Measurements from ENCODE around the gene SYNE2. TPM values are rescaled to one million over a fixed set of nuclear protein-coding genes. Genes with fewer than 3 reads are reported as not detected.
"Not testable (repeated sequence)": the region's sequence is repeated elsewhere in the genome, so short reads cannot be mapped to it uniquely, and the experiment has no call there.

SYNE2 gene
- polyA plus RNA-seq (ENCODE audit: insufficient read length in 12 of 12), result 10 to 100 TPM in 11 of 12 donors, not detected in 1; 39.0 to 93.3 (median 56.5) TPM
- long read RNA-seq, donor 1, partial matches to known transcripts, result 5 of 8 reads
- long read RNA-seq, donor 1, other reads (novel, unspliced or antisense), result 0 of 8 reads
- long read RNA-seq, donor 2, partial matches to known transcripts, result 10 of 11 reads
- long read RNA-seq, donor 2, other reads (novel, unspliced or antisense), result 0 of 11 reads
- long read RNA-seq, donor 3, partial matches to known transcripts, result 0 of 1 reads
- long read RNA-seq, donor 3, other reads (novel, unspliced or antisense), result 0 of 1 reads
- long read RNA-seq, donor 4, result 0 reads
- long read RNA-seq, donor 5, partial matches to known transcripts, result 0 of 1 reads
- long read RNA-seq, donor 5, other reads (novel, unspliced or antisense), result 0 of 1 reads
- long read RNA-seq, donor 6, partial matches to known transcripts, result 0 of 1 reads
- long read RNA-seq, donor 6, other reads (novel, unspliced or antisense), result 0 of 1 reads
- long read RNA-seq, donor 7, partial matches to known transcripts, result 0 of 1 reads
- long read RNA-seq, donor 7, other reads (novel, unspliced or antisense), result 0 of 1 reads
- long read RNA-seq, donor 8, partial matches to known transcripts, result 0 of 1 reads
- long read RNA-seq, donor 8, other reads (novel, unspliced or antisense), result 0 of 1 reads
- long read RNA-seq, donor 9, result 0 reads
- long read RNA-seq, donor 10, partial matches to known transcripts, result 0 of 2 reads
- long read RNA-seq, donor 10, other reads (novel, unspliced or antisense), result 0 of 2 reads
- long read RNA-seq, donor 11, result 0 reads

DNA sequence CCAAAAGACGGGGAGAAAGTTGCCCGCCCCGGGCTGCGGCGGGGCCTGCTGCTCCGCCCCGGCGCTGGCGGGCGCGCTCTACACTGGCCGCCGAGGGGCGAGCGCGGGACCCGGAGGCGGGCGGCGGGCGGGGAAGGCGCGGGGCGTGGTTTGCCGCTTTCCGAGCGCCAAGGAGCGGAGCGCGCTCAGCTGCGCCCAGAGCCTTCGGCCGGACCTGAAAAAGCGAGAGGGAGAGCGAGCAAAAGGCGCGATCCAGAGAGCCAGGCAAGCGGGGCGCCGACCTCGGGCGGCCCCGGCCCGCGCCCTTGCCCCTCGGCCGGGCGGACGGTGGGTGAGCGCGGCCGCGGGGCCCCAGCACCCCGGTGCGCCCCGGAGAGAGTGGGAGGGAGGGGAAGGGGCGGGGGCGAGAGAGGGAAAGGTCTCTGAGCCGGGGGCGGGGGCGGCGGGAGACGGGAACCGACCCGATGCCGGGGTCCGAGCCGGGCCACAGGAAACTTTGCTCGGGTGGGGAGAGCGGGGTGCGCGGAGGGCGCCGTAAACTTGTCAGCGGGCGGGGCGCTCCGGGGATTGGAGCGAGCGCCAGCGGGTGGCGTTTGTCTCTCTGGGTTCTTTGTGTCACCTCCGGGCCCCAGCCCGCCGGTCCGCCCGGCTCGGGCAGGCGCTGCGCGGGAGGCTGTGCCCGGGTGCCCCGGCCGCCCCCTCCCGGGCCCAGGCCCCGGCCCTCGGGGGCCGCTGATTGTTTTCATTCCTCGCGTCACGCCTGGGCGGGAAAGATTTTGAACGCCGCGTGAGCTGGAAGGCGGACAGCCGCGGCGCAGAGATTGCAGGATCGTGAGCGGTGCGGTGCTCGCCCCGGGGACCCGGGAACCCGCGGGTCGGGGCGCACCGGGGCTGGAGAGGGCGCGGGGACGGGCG is at the start of gene SYNE2:
Gene SYNE2, plus strand, starts transcription at position 188 of the 915 bp plus-strand sequence. CDS start 56,145 bp downstream, outside the sequence.
- peak; percentile 73 for DNase-seq

GRCh38 chr14:63803221-63803791 is 49.5 kb upstream of the SYNE2 start:
- not testable (repeated sequence) for DNase-seq

DNA sequence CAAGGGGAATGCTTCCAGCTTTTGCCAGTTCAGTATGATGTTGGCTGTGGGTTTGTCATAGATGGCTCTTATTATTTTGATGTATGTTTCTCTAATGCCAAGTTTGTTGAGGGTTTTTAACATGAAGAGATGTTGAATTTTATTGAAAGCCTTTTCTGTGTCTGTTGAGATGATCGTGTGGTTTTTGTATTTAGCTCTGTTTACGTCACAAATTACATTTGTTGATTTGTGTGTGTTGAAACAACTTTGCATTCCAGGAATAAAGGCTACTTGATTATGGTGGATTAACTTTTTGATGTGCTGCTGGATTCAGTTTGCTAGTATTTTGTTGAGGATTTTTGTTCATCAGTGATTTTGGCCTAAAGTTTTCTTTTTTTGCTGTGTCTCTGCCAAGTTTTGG is 46.7 kb upstream of the SYNE2 start:
- DNase-seq, result not testable (repeated sequence)

GRCh38 chr14:63811692-63812091 is 41.1 kb upstream of the SYNE2 start:
- DNase-seq, result not testable (repeated sequence)

DNA sequence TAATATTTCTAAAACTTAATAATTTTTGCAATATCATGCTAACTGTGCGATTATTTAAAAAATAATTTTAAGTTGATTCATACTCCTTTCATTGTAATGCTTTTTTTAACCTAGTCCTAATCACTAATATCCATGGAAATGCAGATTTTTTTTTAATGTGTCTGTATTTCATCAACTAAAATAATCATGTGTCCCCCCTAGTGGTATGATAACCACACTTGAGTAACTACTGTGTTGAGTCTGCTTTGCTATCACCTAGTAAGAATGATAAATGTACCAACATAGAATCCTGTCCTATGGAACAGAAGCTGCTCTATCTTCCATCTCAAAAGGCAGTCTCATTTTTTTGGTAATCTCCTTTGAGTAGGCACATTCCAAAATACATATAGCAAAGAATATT is 19.1 kb upstream of the SYNE2 start:
- no peak for DNase-seq

GRCh38 chr14:63840981-63841380 is 11.8 kb upstream of the SYNE2 start:
- no peak for DNase-seq

GRCh38 chr14:63843796-63844195 is 9.0 kb upstream of the SYNE2 start:
- no peak for DNase-seq

DNA sequence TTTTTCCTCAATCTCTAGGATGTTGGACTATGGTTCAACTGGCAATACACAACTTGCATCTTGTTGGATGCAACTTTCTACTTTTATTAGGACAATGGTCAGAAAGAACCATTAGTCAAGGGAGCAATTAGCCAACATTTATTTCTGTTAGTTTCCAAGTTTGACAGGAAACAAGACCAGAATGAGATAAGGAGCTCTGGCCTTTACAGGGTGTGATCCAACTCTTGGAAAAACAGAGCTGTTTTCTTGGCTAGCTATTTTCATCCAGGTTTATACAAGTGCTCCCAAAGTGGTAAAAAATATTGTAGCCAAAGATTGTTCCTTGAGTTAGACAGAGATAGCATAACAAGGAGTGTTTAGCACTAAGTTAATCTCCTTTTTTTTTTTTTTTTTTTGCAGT is 3.9 kb upstream of the SYNE2 start:
- DNase-seq, result no peak

DNA sequence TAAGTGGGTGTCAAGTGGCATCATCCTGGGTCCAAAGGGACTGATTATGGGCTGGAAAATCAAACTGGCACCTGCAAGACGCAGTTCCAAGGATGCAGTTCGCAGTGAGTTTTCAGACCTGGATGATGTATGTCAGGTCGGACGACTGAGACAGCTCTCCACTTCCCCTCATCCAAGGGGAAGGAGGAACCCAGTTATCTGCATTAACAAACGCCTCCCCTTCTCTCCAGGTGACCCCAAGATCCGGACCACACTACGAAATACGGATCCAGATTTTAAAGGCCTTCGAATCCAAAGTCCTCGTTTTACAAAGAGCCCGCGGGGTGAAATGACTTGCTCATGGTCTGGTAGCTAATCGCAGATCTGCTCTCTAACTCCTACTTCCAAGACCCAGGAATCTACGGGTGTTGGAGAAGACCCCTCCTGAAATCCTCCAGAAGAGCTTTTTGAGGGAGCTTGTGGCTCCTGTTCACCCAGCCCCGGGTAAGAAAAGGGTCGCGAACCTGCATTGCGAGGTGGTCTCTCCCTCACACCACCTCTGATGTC is 460 bp upstream of the SYNE2 start:
- DNase-seq, result no peak

GRCh38 chr14:63853831-63854293 is 1.1 kb downstream of the SYNE2 start:
- DNase-seq, result peak; percentile 65

- DNase-seq, result no peak
Observed at GRCh38 chr14:63854330-63854729, 1.5 kb downstream of the SYNE2 start.

DNA sequence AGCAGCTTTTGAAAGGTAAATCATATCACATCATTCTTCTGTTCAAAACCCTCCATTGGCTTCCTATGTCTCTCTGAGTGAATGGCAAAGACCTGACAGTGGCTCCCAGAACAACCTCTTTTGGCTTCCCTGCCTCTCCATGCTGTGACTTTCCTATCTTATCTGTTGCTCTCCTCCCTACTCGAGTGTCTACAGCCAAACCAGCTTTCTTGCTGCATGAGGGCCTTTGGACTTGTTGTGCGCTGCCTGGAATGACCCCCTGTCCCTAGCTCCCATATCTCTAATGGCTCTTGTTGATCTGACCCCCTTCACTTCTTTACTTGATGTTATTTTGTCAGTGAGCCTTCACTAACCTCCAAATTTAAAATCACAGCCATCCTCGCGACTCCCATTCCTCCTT is 2.5 kb downstream of the SYNE2 start:
- no peak for DNase-seq

DNA sequence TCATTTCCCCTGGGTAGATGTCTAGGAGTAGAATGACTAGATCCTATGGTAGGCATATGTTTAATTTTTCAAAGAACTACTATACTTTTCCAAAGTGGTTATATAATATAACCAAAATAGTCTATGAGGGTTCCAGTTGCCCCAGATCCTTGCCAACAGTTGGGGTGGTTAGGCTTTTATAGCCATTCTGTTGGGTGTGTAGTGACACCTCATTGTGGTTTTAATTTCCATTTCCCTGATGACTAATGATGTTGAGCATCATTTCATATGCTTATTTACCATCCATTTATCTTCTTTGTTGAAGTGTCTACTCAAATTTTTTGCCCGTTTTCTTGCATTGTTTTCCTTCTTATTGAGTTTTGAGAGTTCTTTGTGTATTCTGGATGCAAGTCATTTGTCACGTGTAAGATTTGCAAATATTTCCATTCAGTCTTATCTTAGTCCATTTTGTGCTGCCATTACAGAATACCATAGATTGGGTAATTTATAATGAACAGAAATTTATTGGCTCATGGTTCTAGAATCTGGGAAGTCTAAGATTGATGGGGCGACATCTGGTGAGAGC is 4.7 kb downstream of the SYNE2 start:
- DNase-seq, result no peak

- no peak for DNase-seq
Observed at GRCh38 chr14:63860146-63860545, 7.3 kb downstream of the SYNE2 start.

- no peak for DNase-seq
Observed at GRCh38 chr14:63862163-63862562, 9.4 kb downstream of the SYNE2 start.

- DNase-seq, result no peak
Observed at GRCh38 chr14:63863004-63863403, 10.2 kb downstream of the SYNE2 start.

DNA sequence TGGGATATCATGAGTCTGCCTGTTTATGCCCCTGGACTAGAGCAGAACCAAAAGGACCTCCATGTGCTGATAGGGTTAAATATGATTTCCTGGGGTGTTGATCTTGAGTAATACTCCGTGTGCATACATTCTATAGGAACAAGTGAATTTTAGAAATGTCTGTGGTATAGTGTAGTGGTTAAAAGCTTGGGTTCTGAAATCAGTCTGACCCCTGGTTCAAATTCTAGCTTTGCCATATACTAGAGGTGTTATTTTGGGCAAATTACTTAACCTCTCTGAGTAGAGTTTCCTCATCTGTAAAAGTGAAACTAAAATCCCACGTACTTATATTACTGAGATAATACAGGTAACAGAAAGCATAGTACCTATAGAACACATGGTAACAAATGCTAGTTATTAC is 12.0 kb downstream of the SYNE2 start:
- DNase-seq, result not testable (repeated sequence)

DNA sequence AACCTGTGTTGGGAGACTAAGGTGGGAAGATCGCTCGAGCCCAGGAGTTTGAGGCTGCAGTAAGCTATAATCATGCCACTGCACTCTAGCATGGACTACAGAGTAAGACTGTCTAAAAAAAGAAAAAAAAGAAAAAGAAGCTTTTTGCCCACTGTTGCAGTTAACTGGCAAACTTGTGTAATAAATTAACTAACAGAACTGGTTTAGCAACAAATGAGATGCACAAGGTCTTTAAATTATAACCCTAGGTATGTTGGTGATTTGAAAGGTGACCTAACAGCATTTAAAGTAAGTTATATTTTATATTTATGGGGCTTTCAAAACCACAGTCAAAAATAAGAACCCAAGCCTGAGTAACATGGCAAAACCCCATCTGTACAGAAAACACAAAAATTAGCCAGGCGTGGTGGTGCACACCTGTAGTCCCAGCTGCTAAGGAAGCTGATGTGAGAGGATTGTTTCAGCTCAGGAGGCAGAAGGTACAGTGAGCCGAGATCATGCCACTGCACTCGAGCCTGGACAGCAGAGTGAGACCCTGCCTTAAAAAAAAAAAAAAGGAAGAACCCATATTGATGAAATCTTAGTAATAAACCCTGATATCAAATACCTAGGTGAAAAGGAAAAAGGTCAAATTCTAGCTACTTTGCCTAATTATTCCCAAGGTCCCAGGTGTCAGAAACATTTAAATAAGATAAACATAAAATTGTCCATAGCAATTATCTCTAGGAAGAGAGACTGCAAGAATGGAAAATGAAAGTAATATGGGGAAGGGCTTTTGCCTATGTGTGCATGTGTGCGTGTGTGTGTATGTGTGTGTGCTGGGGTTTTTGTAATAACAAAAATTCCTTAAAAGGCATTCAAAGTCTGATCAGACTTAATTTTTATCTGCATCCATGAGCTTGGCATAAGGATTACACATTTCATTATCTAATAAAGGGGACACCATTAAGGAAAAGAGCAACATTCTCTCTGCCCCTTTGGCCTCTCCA is 15.4 kb downstream of the SYNE2 start:
- DNase-seq, result no peak

All from muscle of arm (tissue), 14 donors.